Adipocyte (in vitro differentiated cells): ENCODE results near the gene SUV39H1.

Experiments used
- DNase-seq: peaks from one replicate; pipeline ENCODE4 v3.0.0-alpha.2; 2015; ENCODE audit warnings: low read depth
- H3K27me3 ChIP-seq: replicated peaks from 2 replicates; pipeline ENCODE4 v1.7.0; 2013; ENCODE audit warnings: mild to moderate bottlenecking, low read length, moderate library complexity; ENCODE audit not compliant: control insufficient read depth, insufficient read depth
- H3K36me3 ChIP-seq: 2 replicates; pipeline ENCODE4 v1.7.0; 2013; ENCODE audit warnings: low read length, mild to moderate bottlenecking, moderate library complexity; ENCODE audit not compliant: control insufficient read depth, insufficient read depth, severe bottlenecking
- H3K4me1 ChIP-seq: 2 replicates; pipeline ENCODE4 v1.7.0; 2013; ENCODE audit warnings: mild to moderate bottlenecking, low read length, moderate library complexity; ENCODE audit not compliant: control insufficient read depth, insufficient read depth
- H3K4me3 ChIP-seq: 2 replicates; pipeline ENCODE4 v1.7.0; 2013; ENCODE audit warnings: mild to moderate bottlenecking, low read length, moderate library complexity
- H3K9ac ChIP-seq: 2 replicates; pipeline ENCODE4 v1.7.0; 2013; ENCODE audit warnings: mild to moderate bottlenecking, low read length, moderate library complexity
- H3K9me3 ChIP-seq: 2 replicates; pipeline ENCODE4 v1.7.0; 2013; ENCODE audit warnings: mild to moderate bottlenecking, low read length, moderate library complexity; ENCODE audit not compliant: control insufficient read depth

The SUV39H1 gene

GRCh38 chrX:48720577-48721250 lies 24.2 kb downstream of the SUV39H1 start:
- H3K36me3 ChIP-seq, result no peaks in the 10 kb centered on the region
- no peak overlapping the region for H3K9ac ChIP-seq
- H3K4me3 ChIP-seq, result no peak overlapping the region
- DNase-seq, result no peak
- H3K4me1 ChIP-seq, result no peaks in the 10 kb centered on the region
- H3K9me3 ChIP-seq, result peaks cover 35% of the 10 kb centered on the region
- no peaks in the 10 kb centered on the region for H3K27me3 ChIP-seq

- no peak for DNase-seq
- Histone ChIP-seq H3K4me1 (no peaks in the 10 kb centered on the region), H3K9me3 (peaks cover 37% of the 10 kb centered on the region), H3K9ac (no peak overlapping the region), H3K4me3 (no peak overlapping the region), H3K27me3 (no peaks in the 10 kb centered on the region), H3K36me3 (no peaks in the 10 kb centered on the region)
Measured at GRCh38 chrX:48721916-48722315, 25.4 kb downstream of the SUV39H1 start.

GRCh38 chrX:48726596-48726995 lies 30.1 kb downstream of the SUV39H1 start:
- no peaks in the 10 kb centered on the region for H3K27me3 ChIP-seq
- H3K4me1 ChIP-seq, result no peaks in the 10 kb centered on the region

GRCh38 chrX:48728653-48729052 lies 32.1 kb downstream of the SUV39H1 start:
- Histone ChIP-seq H3K4me3 (no peak overlapping the region), H3K9ac (no peak overlapping the region), H3K27me3 (no peaks in the 10 kb centered on the region), H3K9me3 (peaks cover 55% of the 10 kb centered on the region), H3K36me3 (no peaks in the 10 kb centered on the region), H3K4me1 (no peaks in the 10 kb centered on the region)
- DNase-seq, result no peak

More at GRCh38 chrX:48726596-48726995, 30.1 kb downstream of the SUV39H1 start:
- no peak overlapping the region for H3K4me3 ChIP-seq
- H3K36me3 ChIP-seq, result no peaks in the 10 kb centered on the region
- peaks cover 60% of the 10 kb centered on the region for H3K9me3 ChIP-seq
- DNase-seq, result no peak
- H3K9ac ChIP-seq, result no peak overlapping the region

- Histone ChIP-seq H3K4me1 (peaks cover 4% of the 10 kb centered on the region), H3K9me3 (peaks cover 3% of the 10 kb centered on the region), H3K27me3 (no peaks in the 10 kb centered on the region), H3K36me3 (no peaks in the 10 kb centered on the region), H3K4me3 (peak overlapping the region; percentile 83), H3K9ac (no peak overlapping the region)
- DNase-seq, result no peak
Measured at GRCh38 chrX:48736303-48736702, 39.8 kb downstream of the SUV39H1 start.

- no peak for DNase-seq
- no peaks in the 10 kb centered on the region for H3K27me3 ChIP-seq
- H3K9me3 ChIP-seq, result no peaks in the 10 kb centered on the region
- H3K9ac ChIP-seq, result peak overlapping the region; percentile 35
- H3K36me3 ChIP-seq, result no peaks in the 10 kb centered on the region
- H3K4me3 ChIP-seq, result peak overlapping the region; percentile 83
- peaks cover 4% of the 10 kb centered on the region for H3K4me1 ChIP-seq
Measured at GRCh38 chrX:48736878-48737212, 40.3 kb downstream of the SUV39H1 start.

- Histone ChIP-seq H3K27me3 (no peaks in the 10 kb centered on the region), H3K36me3 (no peaks in the 10 kb centered on the region), H3K9ac (peak overlapping the region; percentile 88), H3K4me1 (peaks cover 4% of the 10 kb centered on the region), H3K4me3 (peak overlapping the region; percentile 83), H3K9me3 (no peaks in the 10 kb centered on the region)
- DNase-seq, result peak; percentile 95
Measured at GRCh38 chrX:48737213-48737938, 40.8 kb downstream of the SUV39H1 start.

- H3K9ac ChIP-seq, result peak overlapping the region; percentile 88
- no peaks in the 10 kb centered on the region for H3K36me3 ChIP-seq
- no peaks in the 10 kb centered on the region for H3K27me3 ChIP-seq
- no peaks in the 10 kb centered on the region for H3K9me3 ChIP-seq
- peak overlapping the region; percentile 83 for H3K4me3 ChIP-seq
- peaks cover 4% of the 10 kb centered on the region for H3K4me1 ChIP-seq
- no peak for DNase-seq
Measured at GRCh38 chrX:48737940-48738339, 41.4 kb downstream of the SUV39H1 start.

- no peak for DNase-seq
- no peaks in the 10 kb centered on the region for H3K36me3 ChIP-seq
Measured at GRCh38 chrX:48741834-48742233, 45.3 kb downstream of the SUV39H1 start.

GRCh38 chrX:48745222-48745621 lies 48.7 kb downstream of the SUV39H1 start:
- H3K4me1 ChIP-seq, result no peaks in the 10 kb centered on the region
- no peak overlapping the region for H3K9ac ChIP-seq
- DNase-seq, result no peak
- no peaks in the 10 kb centered on the region for H3K9me3 ChIP-seq
- H3K4me3 ChIP-seq, result no peak overlapping the region
- no peaks in the 10 kb centered on the region for H3K36me3 ChIP-seq
- H3K27me3 ChIP-seq, result peaks cover 10% of the 10 kb centered on the region

More at GRCh38 chrX:48741834-48742233, 45.3 kb downstream of the SUV39H1 start:
- Histone ChIP-seq H3K9me3 (no peaks in the 10 kb centered on the region), H3K27me3 (no peaks in the 10 kb centered on the region), H3K4me1 (no peaks in the 10 kb centered on the region), H3K9ac (no peak overlapping the region), H3K4me3 (no peak overlapping the region)

- no peak for DNase-seq
- H3K27me3 ChIP-seq, result peaks cover 16% of the 10 kb centered on the region
- H3K36me3 ChIP-seq, result no peaks in the 10 kb centered on the region
- H3K4me3 ChIP-seq, result no peak overlapping the region
- no peak overlapping the region for H3K9ac ChIP-seq
- H3K9me3 ChIP-seq, result no peaks in the 10 kb centered on the region
- no peaks in the 10 kb centered on the region for H3K4me1 ChIP-seq
Measured at GRCh38 chrX:48747415-48748016, 51.0 kb downstream of the SUV39H1 start.
